Type B pancreatic cell (in vitro differentiated cells): ENCODE data around the gene TM7SF2. TPM values are rescaled to one million over a fixed set of nuclear protein-coding genes. Genes with fewer than 3 reads are reported as not detected.

Source experiments
- DNase-seq: peaks from one replicate; pipeline ENCODE4 v3.0.0; 2021; ENCODE audit warnings: mixed read lengths; ENCODE audit not compliant: unreplicated experiment; ENCODE audit errors: extremely low spot score
- H3K27ac Mint-ChIP-seq: 2 replicates; pipeline ENCODE4 v1.8.0; 2021; ENCODE audit warnings: mild to moderate bottlenecking, mixed read lengths
- H3K27me3 Mint-ChIP-seq: 2 replicates; pipeline ENCODE4 v1.8.0; 2021; ENCODE audit warnings: mixed read lengths
- H3K36me3 Mint-ChIP-seq: 2 replicates; pipeline ENCODE4 v1.8.0; 2021; ENCODE audit warnings: mixed read lengths
- H3K4me1 Mint-ChIP-seq: one replicate; pipeline ENCODE4 v1.8.0; 2021; ENCODE audit warnings: mixed read lengths; ENCODE audit not compliant: unreplicated experiment
- H3K4me3 Mint-ChIP-seq: 2 replicates; pipeline ENCODE4 v1.8.0; 2021; ENCODE audit warnings: mild to moderate bottlenecking, mixed read lengths
- H3K9me3 Mint-ChIP-seq: 2 replicates; pipeline ENCODE4 v1.8.0; 2021; ENCODE audit warnings: mixed read lengths
- total RNA-seq: library from RNA; stranded (reverse); gene quantifications from 2 replicates; pipeline ENCODE4 v1.2.1, GENCODE V29; 2021; ENCODE audit warnings: low replicate concordance
- TF ChIP-seq, protein P1 (sequence below): fragments of 200-600 bp; sonication (generic); conservative IDR thresholded peaks from 2 replicates; pipeline ENCODE4 v1.5.0; 2021; ENCODE audit warnings: antibody characterized with exemption, mild to moderate bottlenecking

Gene TM7SF2
- total RNA-seq, 1 donor from 2014 or later = 52.2 TPM

DNA sequence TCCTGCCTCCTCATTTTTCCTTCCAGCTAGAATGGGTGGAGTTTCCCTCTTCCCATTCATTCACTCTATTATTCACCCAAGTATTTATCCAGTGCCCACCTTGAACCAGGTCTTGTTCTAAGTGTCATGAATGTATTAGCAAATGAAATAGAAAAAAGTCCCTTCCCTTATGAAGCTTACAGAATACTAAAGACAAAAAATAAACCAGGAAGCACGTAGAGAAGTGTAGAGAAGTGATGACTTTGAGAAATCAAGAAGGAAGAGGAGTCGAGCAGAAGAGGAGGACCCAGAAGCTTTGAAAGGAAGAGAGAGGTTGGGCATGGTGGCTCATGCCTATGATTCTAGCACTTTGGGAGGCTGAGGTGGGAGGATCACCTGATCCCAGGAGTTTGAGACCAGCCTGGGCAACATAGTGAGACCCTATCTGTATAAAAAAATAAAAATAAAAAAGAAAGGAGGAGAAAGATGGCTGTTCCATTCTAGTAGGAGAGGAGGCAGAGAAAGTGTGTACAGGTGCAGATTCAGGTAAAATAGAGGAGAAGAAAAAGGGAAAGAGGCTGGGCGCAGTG lies 39.7 kb downstream of the TM7SF2 start:
- no peaks in the 10 kb centered on the region for H3K36me3 Mint-ChIP-seq
- H3K27ac Mint-ChIP-seq = no peak overlapping the region
- peaks cover 9% of the 10 kb centered on the region for H3K27me3 Mint-ChIP-seq
- no peak overlapping the region for H3K4me3 Mint-ChIP-seq
- no peak for DNase-seq
- TF ChIP-seq, protein P1, sequence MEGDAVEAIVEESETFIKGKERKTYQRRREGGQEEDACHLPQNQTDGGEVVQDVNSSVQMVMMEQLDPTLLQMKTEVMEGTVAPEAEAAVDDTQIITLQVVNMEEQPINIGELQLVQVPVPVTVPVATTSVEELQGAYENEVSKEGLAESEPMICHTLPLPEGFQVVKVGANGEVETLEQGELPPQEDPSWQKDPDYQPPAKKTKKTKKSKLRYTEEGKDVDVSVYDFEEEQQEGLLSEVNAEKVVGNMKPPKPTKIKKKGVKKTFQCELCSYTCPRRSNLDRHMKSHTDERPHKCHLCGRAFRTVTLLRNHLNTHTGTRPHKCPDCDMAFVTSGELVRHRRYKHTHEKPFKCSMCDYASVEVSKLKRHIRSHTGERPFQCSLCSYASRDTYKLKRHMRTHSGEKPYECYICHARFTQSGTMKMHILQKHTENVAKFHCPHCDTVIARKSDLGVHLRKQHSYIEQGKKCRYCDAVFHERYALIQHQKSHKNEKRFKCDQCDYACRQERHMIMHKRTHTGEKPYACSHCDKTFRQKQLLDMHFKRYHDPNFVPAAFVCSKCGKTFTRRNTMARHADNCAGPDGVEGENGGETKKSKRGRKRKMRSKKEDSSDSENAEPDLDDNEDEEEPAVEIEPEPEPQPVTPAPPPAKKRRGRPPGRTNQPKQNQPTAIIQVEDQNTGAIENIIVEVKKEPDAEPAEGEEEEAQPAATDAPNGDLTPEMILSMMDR = no peak
- H3K4me1 Mint-ChIP-seq = peaks cover 12% of the 10 kb centered on the region
- no peaks in the 10 kb centered on the region for H3K9me3 Mint-ChIP-seq

DNA sequence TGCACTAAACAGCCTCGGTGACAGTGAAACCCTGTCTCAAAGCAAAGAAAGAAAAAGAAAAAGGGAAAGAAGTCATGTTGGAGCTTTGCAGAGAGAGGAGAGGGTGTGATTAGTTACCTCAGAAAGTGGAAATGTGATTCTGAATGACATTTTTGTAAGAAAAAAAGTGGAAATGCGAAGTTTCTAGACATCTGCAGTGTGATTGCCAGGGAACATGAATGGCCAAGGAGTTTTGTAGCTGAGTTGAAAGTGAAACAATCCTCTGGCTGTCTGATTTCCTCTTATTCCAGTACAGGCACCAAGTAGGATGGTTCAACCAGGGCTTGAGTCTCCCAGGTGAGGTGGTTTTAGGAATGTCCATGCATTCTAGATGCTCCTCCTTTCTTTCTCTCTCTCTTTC lies 40.5 kb downstream of the TM7SF2 start:
- Mint-ChIP-seq H3K4me3 (no peak overlapping the region), H3K36me3 (no peaks in the 10 kb centered on the region), H3K9me3 (no peaks in the 10 kb centered on the region), H3K4me1 (peaks cover 12% of the 10 kb centered on the region), H3K27ac (no peak overlapping the region), H3K27me3 (peaks cover 9% of the 10 kb centered on the region)
- TF ChIP-seq, protein P1 = no peak
- no peak for DNase-seq

DNA sequence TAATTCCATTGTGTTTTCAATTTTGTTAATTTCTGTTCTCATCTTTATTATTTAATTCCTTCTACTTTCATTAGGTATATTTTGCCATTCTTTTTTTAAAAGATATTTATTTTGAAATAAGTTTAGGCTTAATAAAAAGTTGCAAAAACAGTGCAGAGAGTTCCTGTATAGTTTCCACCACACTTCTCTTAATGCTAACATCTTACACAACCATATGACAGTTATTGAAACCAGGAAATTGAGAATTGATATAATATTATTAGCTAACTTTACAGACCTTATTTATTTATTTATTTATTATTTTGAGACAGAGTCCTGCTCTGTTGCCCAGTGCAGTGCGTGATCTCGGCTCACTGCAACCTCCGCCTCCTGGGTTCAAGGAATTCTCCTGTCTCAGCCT lies 44.6 kb downstream of the TM7SF2 start:
- TF ChIP-seq, protein P1 = no peak
- Mint-ChIP-seq H3K9me3 (no peaks in the 10 kb centered on the region), H3K4me1 (no peaks in the 10 kb centered on the region), H3K36me3 (no peaks in the 10 kb centered on the region), H3K4me3 (no peak overlapping the region), H3K27me3 (peaks cover 11% of the 10 kb centered on the region), H3K27ac (no peak overlapping the region)
- DNase-seq = no peak

DNA sequence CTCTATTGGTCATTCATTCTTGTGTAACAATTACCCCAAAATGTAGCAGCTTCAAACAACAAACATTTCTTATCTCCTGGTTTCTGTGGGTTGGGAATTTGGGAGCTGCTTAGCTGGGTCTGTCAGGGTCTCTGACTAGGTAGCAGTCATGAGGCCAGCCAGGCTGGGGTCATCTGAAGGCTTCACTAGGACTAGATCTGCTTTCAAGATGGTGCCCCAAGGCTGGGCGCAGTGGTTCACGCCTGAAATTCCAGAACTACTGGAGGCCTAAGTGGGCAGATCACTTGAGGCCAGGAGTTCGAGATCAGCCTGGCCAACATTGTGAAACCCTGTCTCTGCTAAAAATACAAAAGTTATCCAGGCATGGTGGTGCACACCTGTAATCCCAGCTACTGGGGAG lies 45.3 kb downstream of the TM7SF2 start:
- Mint-ChIP-seq H3K27me3 (peaks cover 8% of the 10 kb centered on the region), H3K27ac (no peak overlapping the region), H3K9me3 (no peaks in the 10 kb centered on the region), H3K4me1 (no peaks in the 10 kb centered on the region), H3K4me3 (no peak overlapping the region), H3K36me3 (no peaks in the 10 kb centered on the region)
- no peak for DNase-seq
- TF ChIP-seq, protein P1 = no peak

DNA sequence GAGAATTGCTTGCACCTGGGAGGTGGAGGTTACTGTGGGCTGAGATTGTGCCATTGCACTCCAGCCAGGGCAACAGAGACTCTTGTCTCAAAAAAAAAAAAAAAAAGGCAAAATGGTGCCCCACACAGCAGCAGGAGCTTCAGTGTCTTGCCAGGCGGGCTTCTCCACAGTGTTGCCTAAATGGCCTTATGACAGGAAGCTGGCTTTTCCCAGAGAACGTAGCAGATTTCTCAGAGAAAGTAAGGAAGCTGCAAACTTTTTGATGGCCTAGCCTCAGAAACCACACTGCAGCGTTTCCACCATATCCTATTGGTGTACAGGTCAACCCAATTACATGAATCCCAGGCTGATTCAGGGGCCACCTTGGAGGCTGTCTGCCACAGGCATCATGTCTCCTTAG lies 45.7 kb downstream of the TM7SF2 start:
- Mint-ChIP-seq H3K27ac (no peak overlapping the region), H3K9me3 (no peaks in the 10 kb centered on the region), H3K4me3 (no peak overlapping the region), H3K36me3 (no peaks in the 10 kb centered on the region), H3K4me1 (no peaks in the 10 kb centered on the region), H3K27me3 (peaks cover 6% of the 10 kb centered on the region)
- DNase-seq = no peak
- TF ChIP-seq, protein P1 = no peak

DNA sequence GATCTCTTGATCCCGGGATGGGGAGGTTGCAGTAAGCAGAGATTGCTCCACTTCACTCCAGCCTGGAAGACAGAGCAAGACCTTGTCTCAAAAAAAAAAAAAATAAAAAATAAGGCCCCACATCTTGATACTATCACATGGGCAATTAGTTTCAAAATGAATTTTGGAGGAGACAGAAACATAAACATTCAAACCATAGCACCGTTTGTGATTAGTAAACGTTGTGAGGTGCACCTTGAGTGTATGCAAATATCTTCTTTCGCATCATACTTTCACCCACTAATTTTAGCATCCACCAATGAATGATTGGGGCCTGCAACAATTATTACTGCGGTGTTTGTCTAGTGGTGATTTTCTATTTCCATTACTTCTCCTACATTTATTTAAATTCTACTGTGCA lies 47.3 kb downstream of the TM7SF2 start:
- Mint-ChIP-seq H3K4me1 (no peaks in the 10 kb centered on the region), H3K27me3 (peaks cover 3% of the 10 kb centered on the region), H3K9me3 (no peaks in the 10 kb centered on the region), H3K36me3 (no peaks in the 10 kb centered on the region), H3K27ac (no peak overlapping the region), H3K4me3 (no peak overlapping the region)
- DNase-seq = no peak
- TF ChIP-seq, protein P1 = no peak
